Fibroblast of the aortic adventitia (primary cell): ENCODE measurements around the gene PELI3. TPM values are rescaled to one million over a fixed set of nuclear protein-coding genes. Genes with fewer than 3 reads are reported as not detected.

ENCODE experiments used
- DNase-seq: peaks from one replicate; pipeline ENCODE4 v3.0.0-alpha.2; 2010; ENCODE audit warnings: low read depth
- H3K4me3 ChIP-seq: 2 replicates; pipeline ENCODE4 v1.5.1; 2011; ENCODE audit warnings: low read depth, mild to moderate bottlenecking, control low read depth, low read length, moderate library complexity
- CTCF ChIP-seq: IDR thresholded peaks from 2 replicates; pipeline ENCODE4 v1.5.1; 2011; ENCODE audit warnings: mild to moderate bottlenecking, low read length, control low read depth, inconsistent platforms; ENCODE audit not compliant: insufficient read depth
- total RNA-seq: library from RNA; depleted of rRNA; stranded (reverse); fragments of >200 nt; gene quantifications from 2 replicates; pipeline ENCODE4 v1.2.3, GENCODE V29; 2012; ENCODE audit warnings: low replicate concordance

The PELI3 gene
- total RNA-seq, 1 donor: 10.8 TPM

- no peak for TF ChIP-seq CTCF
- H3K4me3 ChIP-seq: no peak overlapping the region
- DNase-seq: no peak
These were observed 18.2 kb upstream of the PELI3 start for GRCh38 chr11:66448523-66448922.

- no peak for TF ChIP-seq CTCF
- H3K4me3 ChIP-seq: no peak overlapping the region
- DNase-seq: no peak
These were observed 16.1 kb upstream of the PELI3 start for GRCh38 chr11:66450560-66450959.

DNA sequence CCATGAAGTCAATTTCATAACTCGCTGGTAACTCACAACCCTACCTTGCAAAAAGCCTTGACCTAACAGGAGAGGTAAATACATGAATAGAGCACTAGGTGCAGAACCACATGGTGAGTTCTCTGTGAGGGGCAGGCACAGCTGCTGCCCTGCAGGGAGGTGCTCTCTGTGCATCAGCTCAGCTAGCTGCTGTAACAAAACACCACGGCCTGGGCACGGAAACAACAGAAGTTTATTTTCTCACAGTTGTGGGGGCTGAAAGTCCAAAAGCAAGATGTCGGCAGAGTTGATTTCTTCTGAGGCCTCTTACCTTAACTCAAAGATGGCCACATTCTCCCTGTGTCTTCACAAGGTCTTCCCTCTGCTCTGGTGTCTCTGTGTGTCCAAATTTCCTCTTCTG, 15.0 kb upstream of the PELI3 start:
- no peak overlapping the region for H3K4me3 ChIP-seq
- no peak for TF ChIP-seq CTCF
- DNase-seq: no peak

- H3K4me3 ChIP-seq: no peak overlapping the region
- TF ChIP-seq CTCF: no peak
- no peak for DNase-seq
These were observed 12.5 kb upstream of the PELI3 start for GRCh38 chr11:66454247-66454646.

- DNase-seq: no peak
- TF ChIP-seq CTCF: no peak
- H3K4me3 ChIP-seq: no peak overlapping the region
These were observed 11.9 kb upstream of the PELI3 start for GRCh38 chr11:66454828-66455227.

DNA sequence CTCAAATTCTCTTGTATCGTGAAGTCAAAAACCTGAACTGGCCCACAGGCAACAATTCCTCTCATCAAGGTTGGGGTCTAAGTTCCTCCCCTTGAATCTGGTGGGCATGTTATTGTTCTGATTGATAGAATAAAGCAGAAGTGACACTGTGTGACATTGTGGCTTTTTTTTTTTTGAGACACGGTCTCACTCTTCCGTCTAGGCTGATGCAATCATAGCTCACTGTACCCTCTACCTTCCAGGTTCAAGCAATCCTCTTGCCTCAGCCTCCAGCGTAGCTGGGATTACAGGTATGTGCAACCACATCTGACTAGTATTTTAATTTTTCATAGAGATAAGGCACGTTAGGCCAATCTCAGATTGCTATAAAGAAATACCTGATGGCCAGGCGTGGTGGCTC, 8.9 kb upstream of the PELI3 start:
- no peak for TF ChIP-seq CTCF
- no peak for DNase-seq
- no peak overlapping the region for H3K4me3 ChIP-seq

DNA sequence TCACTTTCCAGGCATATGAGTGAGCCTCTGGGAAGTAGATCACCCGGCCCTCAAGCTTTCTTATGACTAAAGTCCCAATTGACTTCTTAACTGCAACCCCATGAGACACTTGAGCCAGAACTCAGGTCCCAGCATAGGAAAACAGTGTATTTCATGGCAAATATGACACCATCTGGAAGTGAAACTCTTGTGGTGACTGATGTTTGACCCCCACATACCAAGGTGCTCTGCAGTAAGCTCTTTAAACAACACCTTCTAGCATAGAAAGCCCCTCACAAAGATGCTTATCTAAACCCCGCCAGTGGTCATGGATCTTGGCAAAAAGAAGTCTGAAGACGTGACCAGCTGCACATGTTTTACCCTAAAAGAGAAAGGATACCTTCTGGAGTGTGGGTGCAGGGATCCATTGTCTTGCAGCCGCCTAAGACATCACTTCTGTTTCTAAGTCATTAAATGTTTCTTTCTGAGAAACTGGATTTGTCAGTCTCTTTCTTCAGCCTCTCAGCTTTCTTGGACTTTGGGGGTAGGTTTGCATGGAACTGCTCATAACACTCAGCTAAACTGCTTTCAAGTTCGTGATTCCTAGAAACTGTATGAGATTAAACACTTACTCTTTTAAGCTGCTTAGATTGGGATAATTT, 7.4 kb upstream of the PELI3 start:
- H3K4me3 ChIP-seq: no peak overlapping the region
- no peak for TF ChIP-seq CTCF
- no peak for DNase-seq
